T47D (cell line): ENCODE results near the gene ADAMTS7.
A peak's percentile ranks its signal among the peaks of the same experiment; 100 is the strongest.

Experiments used
- DNase-seq, 2 experiments: peaks; one replicate each; pipeline versions ENCODE4 v3.0.0 to v3.0.0-alpha.2; 2011 to 2012; ENCODE audit warnings: low read depth in 1 of 2, low spot score in 1 of 2
- JUND ChIP-seq: IDR thresholded peaks from 2 replicates; pipeline ENCODE4 v1.6.1; 2012; ENCODE audit warnings: low read depth
- in situ Hi-C: cut with HindIII; loops from 2 replicates; pipeline ENCODE4 v1.10.0; 2016; ENCODE audit warnings: low sequenced_read_pairs, low pct_unique_long_range_greater_than_20kb

ADAMTS7 gene

GRCh38 chr15:78715930-78716329, 95.3 kb downstream of the ADAMTS7 start:
- no peak for DNase-seq
- in situ Hi-C loops, result no loop called here
- no peak for TF ChIP-seq JUND

GRCh38 chr15:78715434-78715833, 95.8 kb downstream of the ADAMTS7 start:
- no peak for TF ChIP-seq JUND
- no peak for DNase-seq
- in situ Hi-C loops, result no loop called here

- no peak for TF ChIP-seq JUND
- peak in 1 of 2 experiments; percentile 75 for DNase-seq
- in situ Hi-C loops, result no loop called here
These were observed 96.4 kb downstream of the ADAMTS7 start for GRCh38 chr15:78714890-78715289.

GRCh38 chr15:78712797-78713515, 98.3 kb downstream of the ADAMTS7 start:
- in situ Hi-C loops, result no loop called here
- no peak for TF ChIP-seq JUND
- no peak for DNase-seq

- in situ Hi-C loops, result no loop called here
- no peak for TF ChIP-seq JUND
- DNase-seq, result no peak
These were observed 99.6 kb downstream of the ADAMTS7 start for GRCh38 chr15:78711638-78712037.

GRCh38 chr15:78709263-78709882, 101.9 kb downstream of the ADAMTS7 start:
- in situ Hi-C loops, result no loop called here
- TF ChIP-seq JUND, result no peak
- DNase-seq, result peak; percentile 29 to 62
